Lower lobe of right lung (tissue), 2 donors: ENCODE data around the gene B4GALNT3. TPM values are rescaled to one million over a fixed set of nuclear protein-coding genes. Genes with fewer than 3 reads are reported as not detected.

Experiments used
- ATAC-seq, 2 donors: fragments of 200-7000 bp; cut with Tn5 transposase; one replicate each; pipeline ENCODE4 v1.9.1; 2020 to 2022; ENCODE audit warnings: mild to moderate bottlenecking in 2 of 2, moderate library complexity in 2 of 2
- DNase-seq: peaks from one replicate; pipeline ENCODE4 v3.0.0-alpha.2; 2020
- H3K27ac ChIP-seq: fragments of 200-600 bp; one replicate; pipeline ENCODE4 v1.8.0; 2022
- H3K27me3 ChIP-seq: fragments of 200-600 bp; one replicate; pipeline ENCODE4 v1.8.0; 2022; ENCODE audit warnings: low read depth
- H3K36me3 ChIP-seq: fragments of 200-600 bp; one replicate; pipeline ENCODE4 v1.8.0; 2022; ENCODE audit warnings: mild to moderate bottlenecking
- H3K4me1 ChIP-seq: fragments of 200-600 bp; one replicate; pipeline ENCODE4 v1.8.0; 2022
- H3K4me3 ChIP-seq: fragments of 200-600 bp; one replicate; pipeline ENCODE4 v1.8.0; 2022; ENCODE audit warnings: mild to moderate bottlenecking
- H3K9me3 ChIP-seq: fragments of 200-600 bp; one replicate; pipeline ENCODE4 v1.8.0; 2022
- intact Hi-C: fragments of 100-400 bp; cut with DNase I; formaldehyde crosslinking; loops from one replicate; pipeline ENCODE4 v1.11.0; 2022
- total RNA-seq: library from RNA; stranded (reverse); fragmentation: NEBNext Ultra II Directional; extraction: Animal tissue kit (Norgen Biotek cat#: 25700); gene quantifications from one replicate; pipeline ENCODE4 v1.2.1, GENCODE V29; 2021
- TF ChIP-seq, protein P1 (sequence below): fragments of 200-600 bp; IDR thresholded peaks from one replicate; pipeline ENCODE4 v1.8.0; 2022; ENCODE audit warnings: antibody characterized with exemption, mild to moderate bottlenecking
- donor health status: DM: no; HTN: yes; CAD: no; lungs with severe emphysema.

The B4GALNT3 gene
- total RNA-seq, 1 donor from 2014 or later, result 20.6 TPM

DNA sequence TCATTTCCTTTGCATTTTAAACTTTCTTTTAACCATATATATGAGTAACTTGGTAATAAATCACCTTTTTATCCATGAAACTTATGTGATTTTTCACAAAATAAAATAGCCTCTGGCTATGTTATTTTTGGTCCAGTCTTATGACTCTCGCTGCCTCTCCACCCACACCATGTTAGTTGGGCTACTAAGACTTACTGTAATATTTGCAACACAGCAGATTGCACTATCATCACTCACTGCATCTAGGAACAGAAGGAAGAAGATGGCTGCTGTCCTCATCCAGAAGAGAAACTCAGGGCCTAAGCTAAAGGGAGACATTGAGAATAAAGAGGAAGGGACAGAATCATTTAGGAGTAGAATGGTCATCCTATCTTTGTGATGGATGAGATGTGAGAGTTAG is 12.6 kb upstream of the B4GALNT3 start:
- Histone ChIP-seq H3K4me3 (no peak overlapping the region), H3K36me3 (no peaks in the 10 kb centered on the region), H3K27me3 (no peaks in the 10 kb centered on the region), H3K4me1 (no peaks in the 10 kb centered on the region), H3K27ac (no peak overlapping the region), H3K9me3 (no peaks in the 10 kb centered on the region)
- intact Hi-C loops, result no loop called here
- DNase-seq (no peak), ATAC-seq (no peak)
- TF ChIP-seq, protein P1, sequence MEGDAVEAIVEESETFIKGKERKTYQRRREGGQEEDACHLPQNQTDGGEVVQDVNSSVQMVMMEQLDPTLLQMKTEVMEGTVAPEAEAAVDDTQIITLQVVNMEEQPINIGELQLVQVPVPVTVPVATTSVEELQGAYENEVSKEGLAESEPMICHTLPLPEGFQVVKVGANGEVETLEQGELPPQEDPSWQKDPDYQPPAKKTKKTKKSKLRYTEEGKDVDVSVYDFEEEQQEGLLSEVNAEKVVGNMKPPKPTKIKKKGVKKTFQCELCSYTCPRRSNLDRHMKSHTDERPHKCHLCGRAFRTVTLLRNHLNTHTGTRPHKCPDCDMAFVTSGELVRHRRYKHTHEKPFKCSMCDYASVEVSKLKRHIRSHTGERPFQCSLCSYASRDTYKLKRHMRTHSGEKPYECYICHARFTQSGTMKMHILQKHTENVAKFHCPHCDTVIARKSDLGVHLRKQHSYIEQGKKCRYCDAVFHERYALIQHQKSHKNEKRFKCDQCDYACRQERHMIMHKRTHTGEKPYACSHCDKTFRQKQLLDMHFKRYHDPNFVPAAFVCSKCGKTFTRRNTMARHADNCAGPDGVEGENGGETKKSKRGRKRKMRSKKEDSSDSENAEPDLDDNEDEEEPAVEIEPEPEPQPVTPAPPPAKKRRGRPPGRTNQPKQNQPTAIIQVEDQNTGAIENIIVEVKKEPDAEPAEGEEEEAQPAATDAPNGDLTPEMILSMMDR, result no peak

DNA sequence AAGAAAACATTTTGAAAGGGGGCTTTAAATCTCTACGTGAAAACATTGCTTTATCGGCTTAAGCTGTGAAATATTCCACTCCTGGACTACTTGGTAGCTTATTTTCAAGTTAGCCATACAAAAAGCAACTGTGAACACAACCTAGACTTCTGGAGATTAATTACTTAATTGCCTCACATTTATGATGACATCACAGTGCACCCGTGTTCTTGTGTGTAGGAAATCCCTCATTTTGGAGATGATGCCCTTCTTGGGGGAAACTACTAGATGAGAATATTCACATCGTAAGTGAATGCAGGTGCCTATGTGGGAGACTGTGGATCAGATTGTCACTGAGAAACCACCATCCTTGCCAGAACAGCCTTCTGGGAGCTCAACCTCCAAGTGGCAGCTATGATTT is 10.5 kb upstream of the B4GALNT3 start:
- H3K36me3 ChIP-seq, result no peaks in the 10 kb centered on the region
- no peak overlapping the region for H3K4me3 ChIP-seq
- H3K27me3 ChIP-seq, result no peaks in the 10 kb centered on the region
- intact Hi-C loops, result no loop called here
- no peaks in the 10 kb centered on the region for H3K4me1 ChIP-seq
- ATAC-seq (no peak), DNase-seq (no peak)
- no peak overlapping the region for H3K27ac ChIP-seq
- TF ChIP-seq, protein P1, result no peak
- no peaks in the 10 kb centered on the region for H3K9me3 ChIP-seq

DNA sequence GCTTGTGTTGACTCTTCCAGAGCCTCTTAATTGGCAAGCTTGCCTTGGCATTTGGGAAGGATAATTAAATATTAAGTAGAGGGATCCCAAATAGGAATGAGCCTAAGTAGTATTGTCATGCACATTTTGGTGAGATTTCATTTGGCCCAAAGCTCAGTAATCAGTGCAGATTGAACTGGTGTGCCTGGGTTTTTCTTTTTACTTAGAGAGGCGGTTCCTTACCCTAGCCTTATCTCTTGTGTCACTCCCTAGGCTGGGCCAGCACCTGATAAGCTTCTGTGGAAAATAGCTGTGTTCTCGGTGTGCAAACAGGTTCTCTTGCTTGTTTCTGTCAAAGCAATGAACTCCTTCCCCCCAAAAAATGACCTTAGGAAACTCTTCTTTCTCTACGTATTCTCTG is 9.3 kb upstream of the B4GALNT3 start:
- no peak overlapping the region for H3K27ac ChIP-seq
- no peak for ATAC-seq
- no peak for DNase-seq

DNA sequence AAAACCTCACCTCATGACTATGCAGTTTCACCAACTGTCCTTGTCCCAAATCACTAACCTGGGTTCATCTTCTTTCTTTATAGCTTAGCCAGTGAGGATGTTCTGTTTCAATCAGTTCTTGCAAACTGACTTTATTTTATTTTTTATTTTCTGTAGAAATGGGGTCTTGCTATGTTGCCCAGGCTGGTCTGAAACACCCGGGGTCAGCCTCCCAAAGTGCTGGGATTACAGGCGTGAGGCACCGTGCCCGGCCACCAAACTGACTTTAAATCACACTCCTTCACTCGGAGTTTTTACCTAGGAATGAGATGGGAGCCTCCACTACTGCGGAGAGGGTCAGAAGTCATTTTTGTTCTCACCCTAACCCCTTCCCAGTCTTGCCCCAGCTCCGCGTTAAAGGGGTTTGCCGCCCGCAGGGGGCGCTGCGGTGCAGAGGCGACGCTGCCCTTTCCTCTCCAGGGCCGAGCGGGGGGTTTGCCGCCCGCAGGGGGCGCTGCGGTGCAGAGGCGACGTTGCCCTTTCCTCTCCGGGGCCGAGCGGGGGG is 7.0 kb upstream of the B4GALNT3 start:
- TF ChIP-seq, protein P1, result no peak
- Histone ChIP-seq H3K4me1 (no peaks in the 10 kb centered on the region), H3K27ac (no peak overlapping the region), H3K27me3 (no peaks in the 10 kb centered on the region), H3K4me3 (no peak overlapping the region), H3K36me3 (no peaks in the 10 kb centered on the region), H3K9me3 (no peaks in the 10 kb centered on the region)
- intact Hi-C loops, result loop anchor here (10.0 kb wide), 1 partner anchor 72 kb away; no protein-coding TSS in a partner anchor
- DNase-seq (no peak), ATAC-seq (peak in 1 of 2 donors; percentile 58)

More for the DNA sequence above, 9.3 kb upstream of the B4GALNT3 start:
- Histone ChIP-seq H3K27me3 (no peaks in the 10 kb centered on the region), H3K4me3 (no peak overlapping the region), H3K9me3 (no peaks in the 10 kb centered on the region), H3K4me1 (no peaks in the 10 kb centered on the region), H3K36me3 (no peaks in the 10 kb centered on the region)
- intact Hi-C loops, result loop anchor here (10.0 kb wide), 1 partner anchor 74 kb away; no protein-coding TSS in a partner anchor
- TF ChIP-seq, protein P1, result no peak

DNA sequence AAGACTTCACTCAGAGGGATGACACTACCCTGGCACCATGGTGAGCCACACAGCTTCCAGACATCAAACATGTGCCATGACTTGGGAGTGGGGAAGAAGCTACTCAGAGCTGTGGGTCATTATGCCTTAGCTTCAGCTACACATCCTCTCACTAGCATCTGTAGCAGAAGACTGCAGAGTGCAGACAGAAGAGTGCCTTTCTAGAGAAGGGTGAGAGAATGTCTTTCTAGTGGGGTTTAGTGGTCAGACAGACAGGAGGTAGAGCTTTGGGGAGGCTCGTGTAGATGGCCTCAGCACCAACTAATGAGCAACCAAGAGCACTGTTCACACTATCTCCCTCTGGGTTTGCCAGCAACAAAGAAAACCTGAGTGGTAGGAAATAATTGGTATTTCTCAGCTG is 4.9 kb upstream of the B4GALNT3 start:
- Histone ChIP-seq H3K36me3 (no peaks in the 10 kb centered on the region), H3K27ac (no peak overlapping the region), H3K4me1 (peaks cover 8% of the 10 kb centered on the region), H3K9me3 (no peaks in the 10 kb centered on the region), H3K27me3 (peaks cover 19% of the 10 kb centered on the region), H3K4me3 (no peak overlapping the region)
- DNase-seq, result no peak
- intact Hi-C loops, result loop anchor here (10.0 kb wide), 1 partner anchor 70 kb away; no protein-coding TSS in a partner anchor
- ATAC-seq, result no peak
- TF ChIP-seq, protein P1, result no peak
